Mucosa of descending colon (tissue), 3 donors: Measurements from ENCODE around the gene PALM2AKAP2. TPM values are rescaled to one million over a fixed set of nuclear protein-coding genes. Genes with fewer than 3 reads are reported as not detected.

Source experiments
- ATAC-seq: fragments of 200-7000 bp; cut with Tn5 transposase; one replicate; pipeline ENCODE4 v1.9.1; 2020; ENCODE audit warnings: mild to moderate bottlenecking, moderate library complexity
- DNase-seq, 3 donors: peaks; one replicate each; pipeline ENCODE4 v3.0.0-alpha.2; 2020
- H3K36me3 ChIP-seq: fragments of 200-600 bp; one replicate; pipeline ENCODE4 v1.8.0; 2021; ENCODE audit warnings: low read depth, mild to moderate bottlenecking
- H3K4me1 ChIP-seq: fragments of 200-600 bp; one replicate; pipeline ENCODE4 v1.8.0; 2021; ENCODE audit warnings: low read depth, mild to moderate bottlenecking
- H3K4me3 ChIP-seq: fragments of 200-600 bp; one replicate; pipeline ENCODE4 v1.8.0; 2021; ENCODE audit warnings: mild to moderate bottlenecking
- H3K9me3 ChIP-seq: fragments of 200-600 bp; one replicate; pipeline ENCODE4 v1.8.0; 2021; ENCODE audit warnings: mild to moderate bottlenecking
- intact Hi-C, 2 donors: fragments of 100-400 bp; cut with DNase I in 1 of 2; cut with micrococcal nuclease in 1 of 2; formaldehyde crosslinking; loops; one replicate each; pipeline versions ENCODE4 v1.11.0 to v1.11.1; 2022; cut with DNase I, micrococcal nuclease
- long read RNA-seq, 2 donors: library from polyadenylated mRNA; unstranded; transcript quantifications; one replicate each; pipeline ENCODE4 v2.0.0, GENCODE V29; 2019 to 2021
- total RNA-seq, 3 donors: library from RNA; stranded (reverse); fragmentation: NEBNext Ultra II Directional in 2 of 3; extraction: Animal tissue kit (Norgen Biotek cat#: 25700) in 2 of 3; gene quantifications; one replicate each; pipeline versions ENCODE4 v1.2.1 to v1.2.4, GENCODE V29; 2021 to 2023
- TF ChIP-seq, protein P1 (sequence below): fragments of 200-600 bp; IDR thresholded peaks from one replicate; pipeline ENCODE4 v1.8.0; 2022; ENCODE audit warnings: antibody characterized with exemption, mild to moderate bottlenecking
- donor health status: DM: no; HTN: no; CAD: no; lungs with moderate emphysema.
- donor health status: DM: no; HTN: no; CAD: no.
- donor health status: DM: no; HTN: yes; CAD: no.

Gene PALM2AKAP2
- total RNA-seq, result 1 to 10 TPM in 2 of 3 donors, under 1 TPM in 1; 0.69 to 5.3 (median 2.0) TPM
- long read RNA-seq, donor 1, result 0 reads
- long read RNA-seq, donor 2, result 0 reads

DNA sequence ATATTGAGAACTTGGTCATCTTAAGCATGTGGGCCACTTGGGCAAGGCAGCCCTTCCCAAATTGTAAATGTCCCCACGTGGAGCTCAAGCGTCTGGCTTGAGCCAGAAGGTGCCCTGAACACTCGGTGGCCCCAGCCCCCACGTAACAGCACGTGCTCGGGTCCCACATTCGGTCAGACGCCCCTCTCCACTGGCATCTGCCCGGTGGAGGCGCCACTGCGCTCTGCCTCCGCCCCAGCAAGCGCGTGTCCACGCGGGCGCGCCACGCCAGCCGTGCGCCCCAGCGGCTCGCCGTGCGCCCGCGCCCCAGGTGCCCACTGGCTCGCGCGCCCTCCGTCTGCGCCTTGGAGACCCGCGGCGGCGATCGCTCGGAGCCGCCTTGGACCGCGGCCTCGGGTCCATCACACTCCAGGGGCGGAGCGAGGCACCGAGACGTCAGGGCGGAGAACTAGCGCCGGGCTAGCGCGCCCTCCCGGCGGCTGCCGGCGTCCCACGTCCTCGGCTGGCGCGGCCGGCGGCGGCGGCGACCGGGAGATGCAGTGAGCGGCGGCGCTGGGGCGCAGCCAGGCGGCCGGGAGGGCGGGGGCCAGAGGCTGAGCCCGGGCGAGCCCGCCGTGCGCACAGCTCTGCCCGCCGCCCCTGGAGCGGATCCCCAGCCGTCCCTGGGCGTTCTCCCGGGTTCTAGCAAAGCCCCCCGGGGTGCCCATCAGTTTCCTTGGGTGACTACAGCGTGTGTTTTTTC, at the start of gene PALM2AKAP2:
TSS of gene PALM2AKAP2 (plus strand) at position 488 of the 742 bp plus-strand sequence. CDS start 291 bp downstream, outside the sequence.
- peak; percentile 92 for ATAC-seq
- TF ChIP-seq, protein P1, sequence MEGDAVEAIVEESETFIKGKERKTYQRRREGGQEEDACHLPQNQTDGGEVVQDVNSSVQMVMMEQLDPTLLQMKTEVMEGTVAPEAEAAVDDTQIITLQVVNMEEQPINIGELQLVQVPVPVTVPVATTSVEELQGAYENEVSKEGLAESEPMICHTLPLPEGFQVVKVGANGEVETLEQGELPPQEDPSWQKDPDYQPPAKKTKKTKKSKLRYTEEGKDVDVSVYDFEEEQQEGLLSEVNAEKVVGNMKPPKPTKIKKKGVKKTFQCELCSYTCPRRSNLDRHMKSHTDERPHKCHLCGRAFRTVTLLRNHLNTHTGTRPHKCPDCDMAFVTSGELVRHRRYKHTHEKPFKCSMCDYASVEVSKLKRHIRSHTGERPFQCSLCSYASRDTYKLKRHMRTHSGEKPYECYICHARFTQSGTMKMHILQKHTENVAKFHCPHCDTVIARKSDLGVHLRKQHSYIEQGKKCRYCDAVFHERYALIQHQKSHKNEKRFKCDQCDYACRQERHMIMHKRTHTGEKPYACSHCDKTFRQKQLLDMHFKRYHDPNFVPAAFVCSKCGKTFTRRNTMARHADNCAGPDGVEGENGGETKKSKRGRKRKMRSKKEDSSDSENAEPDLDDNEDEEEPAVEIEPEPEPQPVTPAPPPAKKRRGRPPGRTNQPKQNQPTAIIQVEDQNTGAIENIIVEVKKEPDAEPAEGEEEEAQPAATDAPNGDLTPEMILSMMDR, result no peak
- Histone ChIP-seq H3K36me3 (no peaks in the 10 kb centered on the region), H3K9me3 (no peaks in the 10 kb centered on the region), H3K4me3 (no peak within 1 kb of the TSS), H3K4me1 (no peaks in the 10 kb centered on the region)
- peak; percentile 42 to 71 (median 51) for DNase-seq
- intact Hi-C loops, result no loop called here

DNA sequence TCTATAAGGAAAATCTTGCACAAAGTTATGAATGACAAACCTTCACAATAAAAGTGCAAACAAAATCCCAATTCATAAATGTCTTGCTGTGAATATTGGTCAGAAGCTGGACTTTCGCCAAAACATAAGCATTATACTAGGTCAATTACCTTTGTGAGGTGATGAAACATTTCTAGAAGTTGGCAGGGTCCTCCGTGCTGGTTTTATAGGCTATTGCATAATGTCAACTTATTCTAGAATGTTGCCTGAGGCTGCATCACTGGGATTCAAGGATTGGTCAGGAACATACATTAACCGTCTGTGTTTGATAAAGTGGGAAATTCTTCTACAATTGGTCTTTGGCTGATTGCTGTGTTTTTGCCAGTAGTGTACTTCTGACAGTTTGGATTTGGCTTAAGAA, 49.8 kb upstream of the PALM2AKAP2 start:
- Histone ChIP-seq H3K4me3 (no peak overlapping the region), H3K9me3 (no peaks in the 10 kb centered on the region), H3K4me1 (no peaks in the 10 kb centered on the region), H3K36me3 (no peaks in the 10 kb centered on the region)
- ATAC-seq, result peak; percentile 92
- TF ChIP-seq, protein P1, result no peak
- peak in 1 of 3 donors; percentile 62 for DNase-seq
- intact Hi-C loops, result no loop called here

DNA sequence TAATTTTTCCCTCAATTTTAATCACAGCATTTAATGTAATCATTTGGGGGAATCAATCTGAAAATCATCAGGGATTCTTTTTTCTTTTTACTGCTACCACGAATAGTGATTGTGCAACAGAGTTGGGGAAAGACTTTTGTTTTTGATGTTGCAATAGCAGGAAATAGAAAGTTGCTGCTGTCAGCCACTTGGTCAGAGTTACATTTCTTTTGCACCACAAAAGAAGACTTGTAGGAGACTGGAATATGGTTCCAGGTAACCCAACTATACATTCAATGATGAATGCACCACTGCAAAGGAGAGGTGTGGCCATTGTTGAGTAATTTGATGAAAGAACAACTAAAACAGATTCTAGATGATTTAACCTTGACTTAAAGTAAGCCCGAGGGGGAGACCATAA, 46.3 kb upstream of the PALM2AKAP2 start:
- ATAC-seq (no peak), DNase-seq (no peak)
- no peaks in the 10 kb centered on the region for H3K9me3 ChIP-seq
- TF ChIP-seq, protein P1, result no peak
- intact Hi-C loops, result no loop called here
- H3K4me1 ChIP-seq, result no peaks in the 10 kb centered on the region
- H3K36me3 ChIP-seq, result no peaks in the 10 kb centered on the region
- H3K4me3 ChIP-seq, result no peak overlapping the region

DNA sequence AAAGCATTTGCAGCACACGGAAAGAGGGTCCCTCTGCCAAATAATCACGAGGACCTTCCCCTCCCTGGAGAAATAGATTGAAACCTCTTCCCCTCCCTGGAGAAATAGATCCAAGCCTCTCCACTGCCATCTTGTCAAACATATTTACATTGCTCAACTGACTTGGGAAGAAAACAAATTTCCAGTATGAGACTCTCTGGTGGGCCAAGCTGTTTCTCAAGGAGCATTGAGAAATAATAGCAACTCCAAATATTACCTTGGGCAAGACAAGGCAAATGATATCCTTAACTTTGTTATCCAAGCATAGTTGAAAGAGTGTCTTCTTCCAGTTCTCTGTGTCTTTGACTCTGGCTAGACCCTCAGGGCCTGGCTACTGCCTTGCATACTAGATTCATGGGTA, 45.2 kb upstream of the PALM2AKAP2 start:
- TF ChIP-seq, protein P1, result no peak
- ATAC-seq (no peak), DNase-seq (no peak)
- Histone ChIP-seq H3K9me3 (no peaks in the 10 kb centered on the region), H3K36me3 (no peaks in the 10 kb centered on the region), H3K4me1 (no peaks in the 10 kb centered on the region), H3K4me3 (no peak overlapping the region)
- intact Hi-C loops, result no loop called here

DNA sequence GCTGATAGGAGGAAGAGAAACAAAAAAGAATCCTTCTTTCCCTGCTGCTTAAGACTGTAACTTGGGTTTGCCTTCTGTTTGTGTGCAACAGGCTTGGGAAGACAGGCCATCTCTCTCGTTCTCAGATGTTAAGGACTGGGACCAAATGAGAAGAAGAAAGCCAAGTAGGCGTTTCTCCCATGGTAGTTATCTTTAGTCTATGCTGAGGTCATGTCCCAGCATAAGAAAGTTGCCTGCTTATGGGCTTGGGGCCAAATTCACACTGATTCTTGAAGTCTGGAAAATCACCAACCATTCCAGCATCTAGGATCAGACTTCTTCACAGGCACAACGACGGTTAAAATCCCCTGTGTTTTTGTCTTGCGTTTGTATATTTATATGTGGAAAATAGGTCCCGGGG, 44.2 kb upstream of the PALM2AKAP2 start:
- Histone ChIP-seq H3K9me3 (no peaks in the 10 kb centered on the region), H3K4me1 (no peaks in the 10 kb centered on the region), H3K4me3 (no peak overlapping the region), H3K36me3 (no peaks in the 10 kb centered on the region)
- DNase-seq (no peak), ATAC-seq (no peak)
- intact Hi-C loops, result no loop called here
- TF ChIP-seq, protein P1, result no peak
